Caco-2 (cell line): ENCODE measurements around the gene M6PR. TPM values are rescaled to one million over a fixed set of nuclear protein-coding genes. Genes with fewer than 3 reads are reported as not detected.

Source experiments
- BruUV-seq: library from RNA; stranded (reverse); fragments of 400-500 nt; replicated peaks from 2 replicates; lab custom pipeline; 2021; lab: Mats Ljungman, UMichigan
- CTCF ChIA-PET: fragments of 300-600 bp; sonication (Branson Sonifier 250); formaldehyde crosslinking; loops from one replicate; lab custom pipeline; 2022; ENCODE audit warnings: antibody characterized with exemption; lab: Charles Lee
- POLR2A ChIA-PET: fragments of 300-600 bp; sonication (Branson Sonifier 250); formaldehyde crosslinking; loops from one replicate; lab custom pipeline; 2022; ENCODE audit warnings: antibody characterized with exemption; lab: Charles Lee
- DNase-seq, 2 experiments: peaks; one replicate each; pipeline versions ENCODE4 v3.0.0 to v3.0.0-alpha.2; 2020 to 2022
- H3K27me3 ChIP-seq: replicated peaks from 2 replicates; pipeline ENCODE4 v1.6.0; 2011; ENCODE audit warnings: low read length; ENCODE audit not compliant: control insufficient read depth, insufficient read depth
- H3K36me3 ChIP-seq: 2 replicates; pipeline ENCODE4 v1.5.1; 2011; ENCODE audit warnings: low read length; ENCODE audit not compliant: control insufficient read depth, insufficient read depth
- H3K4me1 ChIP-seq: fragments of 250-450 bp; sonication (Bioruptor Pico); 2 replicates; pipeline ENCODE4 v1.5.1; 2020; ENCODE audit warnings: mild to moderate bottlenecking
- H3K4me3 ChIP-seq: 2 replicates; pipeline ENCODE4 v1.5.1; 2011; ENCODE audit warnings: low read depth, mild to moderate bottlenecking, control low read depth, low read length
- H3K9me3 ChIP-seq: fragments of 250-450 bp; sonication (Bioruptor Pico); 2 replicates; pipeline ENCODE4 v1.5.1; 2020; ENCODE audit warnings: mild to moderate bottlenecking, moderate library complexity
- H3K27ac Mint-ChIP-seq: one replicate; pipeline ENCODE4 v1.8.0; 2022; ENCODE audit warnings: mixed read lengths; ENCODE audit not compliant: unreplicated experiment
- H3K27me3 Mint-ChIP-seq: one replicate; pipeline ENCODE4 v1.8.0; 2022; ENCODE audit warnings: mixed read lengths; ENCODE audit not compliant: insufficient read depth, unreplicated experiment
- H3K36me3 Mint-ChIP-seq: one replicate; pipeline ENCODE4 v1.8.0; 2022; ENCODE audit warnings: mild to moderate bottlenecking, mixed read lengths; ENCODE audit not compliant: insufficient read depth, unreplicated experiment
- H3K4me1 Mint-ChIP-seq: one replicate; pipeline ENCODE4 v1.8.0; 2022; ENCODE audit warnings: low read depth, mixed read lengths; ENCODE audit not compliant: unreplicated experiment
- H3K4me3 Mint-ChIP-seq: one replicate; pipeline ENCODE4 v1.8.0; 2022; ENCODE audit warnings: mild to moderate bottlenecking, moderate library complexity, mixed read lengths; ENCODE audit not compliant: unreplicated experiment
- H3K9me3 Mint-ChIP-seq: one replicate; pipeline ENCODE4 v1.8.0; 2022; ENCODE audit warnings: mixed read lengths; ENCODE audit not compliant: unreplicated experiment
- CTCF ChIP-seq, 2 experiments: fragments of 200-600 bp in 1 of 2; IDR thresholded peaks; 1 replicate in 1 of 2; 2 replicates in 1 of 2; pipeline versions ENCODE4 v1.5.1 to v1.8.0; 2011 to 2022; ENCODE audit warnings: antibody characterized with exemption in 1 of 2, control low read depth in 1 of 2, inconsistent platforms in 1 of 2, low read depth in 1 of 2, low read length in 1 of 2, mild to moderate bottlenecking in 1 of 2, moderate library complexity in 1 of 2; ENCODE audit not compliant: insufficient read depth in 1 of 2, severe bottlenecking in 1 of 2, unreplicated experiment in 1 of 2
- intact Hi-C: fragments of 100-400 bp; cut with micrococcal nuclease; formaldehyde crosslinking; loops from one replicate; pipeline ENCODE4 v1.10.0; 2022; ENCODE audit not compliant: unreplicated experiment
- total RNA-seq: library from RNA; stranded (reverse); gene quantifications from 2 replicates; pipeline ENCODE4 v1.2.3, GENCODE V29; 2022

The M6PR gene
- total RNA-seq, 1 experiment from 2014 or later: 310 TPM

- Histone ChIP-seq H3K27me3 (no peaks in the 10 kb centered on the region), H3K36me3 (no peaks in the 10 kb centered on the region; the same call in 1 of the 2 replicates), H3K4me3 (no peak overlapping the region), H3K9me3 (no peaks in the 10 kb centered on the region; the same call in 1 of the 2 replicates), H3K4me1 (0 out of 2 replicates have a peak, but pooled peaks cover 3% of the 10 kb centered on the region)
- no peak for TF ChIP-seq CTCF (IDR thresholded peaks at IDR 0.05; ENCODE audit: insufficient read depth in 1 of 2, low read depth in 1 of 2, low read length in 1 of 2, severe bottlenecking in 1 of 2, unreplicated experiment in 1 of 2)
- ChIA-PET CTCF (interaction anchor here (0.9 kb wide), 1 partner anchor 60 kb away, joined by 3 read pairs; no protein-coding TSS in a partner anchor), POLR2A (no interaction called here)
- intact Hi-C loops: no loop called here
- Mint-ChIP-seq H3K9me3 (no peaks in the 10 kb centered on the region), H3K27me3 (peaks cover 6% of the 10 kb centered on the region), H3K4me1 (peaks cover 6% of the 10 kb centered on the region), H3K4me3 (no peak overlapping the region), H3K27ac (no peak overlapping the region), H3K36me3 (no peaks in the 10 kb centered on the region)
- no TSS peak for BruUV-seq
- DNase-seq: no peak
These were observed 55.1 kb downstream of the M6PR start for GRCh38 chr12:8894378-8894777.

GRCh38 chr12:8891976-8892375 is 57.5 kb downstream of the M6PR start:
- no peaks in the 10 kb centered on the region for H3K36me3 Mint-ChIP-seq
- H3K9me3 ChIP-seq: peaks cover 11% of the 10 kb centered on the region
- TF ChIP-seq CTCF (IDR thresholded peaks at IDR 0.05; ENCODE audit: insufficient read depth in 1 of 2, low read depth in 1 of 2, low read length in 1 of 2, severe bottlenecking in 1 of 2, unreplicated experiment in 1 of 2): no peak
- ChIA-PET POLR2A (no interaction called here), CTCF (no interaction called here)
- H3K27me3 ChIP-seq: no peaks in the 10 kb centered on the region
- 0 out of 2 replicates have a peak, but pooled peaks cover 3% of the 10 kb centered on the region for H3K4me1 ChIP-seq
- peaks cover 10% of the 10 kb centered on the region for H3K9me3 Mint-ChIP-seq
- no peak overlapping the region for H3K4me3 Mint-ChIP-seq
- no peak overlapping the region for H3K27ac Mint-ChIP-seq
- H3K4me1 Mint-ChIP-seq: peaks cover 6% of the 10 kb centered on the region
- H3K36me3 ChIP-seq: no peaks in the 10 kb centered on the region; the same call in 1 of the 2 replicates
- intact Hi-C loops: no loop called here
- H3K27me3 Mint-ChIP-seq: peaks cover 2% of the 10 kb centered on the region
- no peak overlapping the region for H3K4me3 ChIP-seq
- DNase-seq: no peak
- BruUV-seq: no TSS peak

Other genes starting within 250 kb of the M6PR start
- not detected in 2 replicates for gene A2ML1, start 127.0 kb downstream of the M6PR start, total RNA-seq
- 25.8 and 28.7 TPM in 2 replicates for gene PHC1, start 35.1 kb downstream of the M6PR start, total RNA-seq
- 1.2 and 3.0 TPM in 2 replicates for gene KLRG1, start 39.9 kb upstream of the M6PR start, total RNA-seq
- gene A2M, start 166.3 kb upstream of the M6PR start, total RNA-seq: 0.60 and 1.00 TPM in 2 replicates